Measurements from ENCODE around the gene PRKRA.

GRCh38 chr2:178417916-178418315 lies 33.1 kb downstream of the PRKRA start:
- TF ChIP-seq POLR2A (IDR thresholded peaks at IDR 0.05) (no peak), EP300 (IDR thresholded peaks at IDR 0.05) (no peak)
- TF ChIP-seq, protein P1, sequence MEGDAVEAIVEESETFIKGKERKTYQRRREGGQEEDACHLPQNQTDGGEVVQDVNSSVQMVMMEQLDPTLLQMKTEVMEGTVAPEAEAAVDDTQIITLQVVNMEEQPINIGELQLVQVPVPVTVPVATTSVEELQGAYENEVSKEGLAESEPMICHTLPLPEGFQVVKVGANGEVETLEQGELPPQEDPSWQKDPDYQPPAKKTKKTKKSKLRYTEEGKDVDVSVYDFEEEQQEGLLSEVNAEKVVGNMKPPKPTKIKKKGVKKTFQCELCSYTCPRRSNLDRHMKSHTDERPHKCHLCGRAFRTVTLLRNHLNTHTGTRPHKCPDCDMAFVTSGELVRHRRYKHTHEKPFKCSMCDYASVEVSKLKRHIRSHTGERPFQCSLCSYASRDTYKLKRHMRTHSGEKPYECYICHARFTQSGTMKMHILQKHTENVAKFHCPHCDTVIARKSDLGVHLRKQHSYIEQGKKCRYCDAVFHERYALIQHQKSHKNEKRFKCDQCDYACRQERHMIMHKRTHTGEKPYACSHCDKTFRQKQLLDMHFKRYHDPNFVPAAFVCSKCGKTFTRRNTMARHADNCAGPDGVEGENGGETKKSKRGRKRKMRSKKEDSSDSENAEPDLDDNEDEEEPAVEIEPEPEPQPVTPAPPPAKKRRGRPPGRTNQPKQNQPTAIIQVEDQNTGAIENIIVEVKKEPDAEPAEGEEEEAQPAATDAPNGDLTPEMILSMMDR (IDR thresholded peaks at IDR 0.05) = no peak
